Thyroid gland (tissue), 4 donors: ENCODE measurements around the gene DIS3L2.

Experiments used
- CTCF ChIP-seq, 6 experiments: fragments of 200-600 bp in 3 of 6; fragments of 450-650 bp in 3 of 6; sonication (generic) in 3 of 6; IDR thresholded peaks; one replicate each; pipeline ENCODE4 v1.5.1; 2016 to 2019; ENCODE audit warnings: antibody characterized with exemption in 6 of 6, mild to moderate bottlenecking in 2 of 6, inconsistent platforms in 1 of 6, moderate library complexity in 1 of 6
- POLR2A ChIP-seq, 2 donors: fragments of 450-650 bp; IDR thresholded peaks; one replicate each; pipeline ENCODE4 v1.6.1; 2017; ENCODE audit warnings: antibody characterized with exemption in 2 of 2, mild to moderate bottlenecking in 2 of 2, moderate library complexity in 1 of 2

DNA sequence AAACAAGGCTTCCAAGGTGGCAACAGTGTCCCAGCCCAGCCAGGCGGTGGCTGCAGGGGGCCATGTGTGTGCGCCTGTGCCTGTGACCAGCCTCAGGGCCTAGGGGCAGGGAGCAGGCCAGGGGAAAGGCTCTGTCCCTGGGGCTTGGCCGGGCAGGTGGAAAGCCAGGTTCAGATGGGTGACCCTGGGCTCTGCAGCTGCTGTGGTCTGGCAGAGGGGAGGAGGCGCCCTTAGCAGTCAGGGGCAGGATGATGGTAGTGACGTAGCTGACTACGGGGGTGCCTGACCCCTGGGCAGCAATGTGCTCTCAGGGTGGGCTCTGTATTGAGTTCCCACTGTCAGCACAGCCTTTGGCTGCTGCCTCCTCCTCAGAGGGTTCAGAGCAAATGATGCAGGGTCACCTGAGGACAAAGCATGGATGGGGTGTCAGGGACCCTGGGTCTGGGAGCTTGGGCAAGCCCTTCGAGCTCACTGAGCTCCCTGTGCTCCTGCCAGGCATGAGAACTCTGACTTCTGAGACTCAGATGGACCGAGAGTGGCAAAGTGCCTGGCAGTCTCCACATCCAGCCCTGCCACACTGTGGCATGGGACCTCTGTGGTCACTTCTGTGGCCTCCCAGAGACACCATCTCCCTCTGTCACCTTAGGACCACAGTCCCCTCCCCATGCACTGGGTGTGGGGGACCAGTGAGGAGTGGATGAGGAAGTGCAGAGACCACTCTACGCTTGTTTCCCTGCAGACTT, 360.5 kb downstream of the DIS3L2 start:
- TF ChIP-seq CTCF (IDR thresholded peaks at IDR 0.05) (no peak), POLR2A (IDR thresholded peaks at IDR 0.05) (no peak)
